SJCRH30 (cell line): Measurements from ENCODE around the gene CKM. TPM values are rescaled to one million over a fixed set of nuclear protein-coding genes. Genes with fewer than 3 reads are reported as not detected.

Experiments
- DNase-seq, 2 experiments: peaks; one replicate each; pipeline ENCODE4 v3.0.0-alpha.2; 2015 to 2020
- H3K27ac ChIP-seq: fragments of 250-450 bp; sonication (Bioruptor Pico); 2 replicates; pipeline ENCODE4 v1.5.1; 2020; ENCODE audit warnings: mild to moderate bottlenecking, moderate library complexity
- H3K27me3 ChIP-seq: fragments of 250-450 bp; sonication (Bioruptor Pico); 2 replicates; pipeline ENCODE4 v1.5.1; 2020; ENCODE audit warnings: mild to moderate bottlenecking, moderate library complexity
- H3K36me3 ChIP-seq: fragments of 250-450 bp; sonication (Bioruptor Pico); 2 replicates; pipeline ENCODE4 v1.5.1; 2020; ENCODE audit warnings: mild to moderate bottlenecking, moderate library complexity
- H3K4me1 ChIP-seq: fragments of 250-450 bp; sonication (Bioruptor Pico); 2 replicates; pipeline ENCODE4 v1.5.1; 2020; ENCODE audit warnings: mild to moderate bottlenecking, moderate library complexity
- H3K4me3 ChIP-seq: fragments of 250-450 bp; sonication (Bioruptor Pico); 2 replicates; pipeline ENCODE4 v1.5.1; 2020; ENCODE audit warnings: mild to moderate bottlenecking, moderate library complexity
- H3K9me3 ChIP-seq: fragments of 250-450 bp; sonication (Bioruptor Pico); replicated peaks from 2 replicates; pipeline ENCODE4 v1.5.1; 2020; ENCODE audit warnings: mild to moderate bottlenecking, moderate library complexity
- total RNA-seq: library from RNA; depleted of rRNA; stranded (reverse); fragments of >200 nt; shearing (Covaris generic); gene quantifications from 2 replicates; pipeline ENCODE4 v1.2.3, GENCODE V29; 2014; rRNA removed

The CKM gene
- total RNA-seq = 3.9 and 4.6 TPM in 2 replicates

GRCh38 chr19:45322744-45323281 lies at the start of gene CKM:
Gene CKM, minus strand, starts transcription at chr19:45322875. Its CDS starts 3,162 bp downstream, at chr19:45319713.
- DNase-seq = no peak
- Histone ChIP-seq H3K27ac (no peak within 1 kb of the TSS), H3K4me1 (peaks cover 21% of the 10 kb centered on the region), H3K36me3 (no peaks in the 10 kb centered on the region), H3K27me3 (peaks cover 6% of the 10 kb centered on the region), H3K9me3 (no peaks in the 10 kb centered on the region), H3K4me3 (peak within 1 kb of the TSS; percentile 34)

DNA sequence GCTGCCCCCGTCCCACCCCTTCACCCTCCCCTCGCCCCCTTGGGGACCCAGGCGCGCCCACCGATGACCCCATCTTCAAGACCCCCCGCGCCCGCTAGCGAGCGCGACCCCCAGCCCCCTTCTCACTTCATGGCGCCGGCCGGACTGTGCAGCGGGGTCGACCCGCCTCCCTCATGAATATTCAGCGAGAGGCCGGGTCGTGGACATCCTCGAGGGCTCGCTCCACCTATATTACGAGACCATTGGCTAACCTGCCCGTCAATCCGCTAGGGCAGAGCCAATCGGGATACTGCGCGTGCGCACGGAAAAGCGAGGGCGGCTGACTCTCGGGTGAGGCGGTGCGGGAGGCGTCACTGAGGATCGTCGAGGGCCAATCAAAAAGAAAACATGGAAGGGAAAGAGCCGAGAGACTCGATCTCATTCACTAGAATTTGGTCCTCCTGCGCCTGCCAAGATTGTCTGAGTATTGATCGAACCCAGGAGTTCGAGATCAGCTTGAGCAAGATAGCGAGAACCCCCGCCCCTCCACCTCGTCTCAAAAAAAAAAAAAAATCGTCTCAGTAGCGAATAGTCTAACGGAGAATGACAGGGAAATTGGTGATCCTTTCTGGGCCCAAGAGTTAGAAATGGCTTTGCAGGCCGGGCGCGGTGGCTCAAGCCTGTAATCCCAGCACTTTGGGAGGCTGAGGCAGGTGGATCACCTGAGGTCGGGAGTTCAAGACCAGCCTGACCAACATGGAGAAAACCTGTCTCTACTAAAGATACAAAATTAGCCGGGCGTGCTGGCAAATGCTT lies 47.9 kb upstream of the CKM start, which contains the start of gene ERCC2:
Gene ERCC2, minus strand, starts transcription at position 164 of the 795 bp plus-strand sequence. Its CDS starts 33 bp downstream, at position 131.
- H3K27me3 ChIP-seq = no peaks in the 10 kb centered on the region
- peak within 1 kb of the TSS; percentile 91 for H3K4me3 ChIP-seq
- no peaks in the 10 kb centered on the region for H3K9me3 ChIP-seq
- peaks cover 7% of the 10 kb centered on the region; the same call in 1 of the 2 replicates for H3K36me3 ChIP-seq
- peak within 1 kb of the TSS; percentile 33; the same call in 1 of the 2 replicates for H3K27ac ChIP-seq
- DNase-seq = peak; percentile 99
- peaks cover 3% of the 10 kb centered on the region for H3K4me1 ChIP-seq

GRCh38 chr19:45368737-45369340 lies 46.2 kb upstream of the CKM start:
- no peak for DNase-seq
- Histone ChIP-seq H3K4me3 (no peak overlapping the region), H3K36me3 (peaks cover 7% of the 10 kb centered on the region; the same call in 1 of the 2 replicates), H3K9me3 (no peaks in the 10 kb centered on the region), H3K27ac (no peak overlapping the region), H3K27me3 (no peaks in the 10 kb centered on the region), H3K4me1 (no peaks in the 10 kb centered on the region)

DNA sequence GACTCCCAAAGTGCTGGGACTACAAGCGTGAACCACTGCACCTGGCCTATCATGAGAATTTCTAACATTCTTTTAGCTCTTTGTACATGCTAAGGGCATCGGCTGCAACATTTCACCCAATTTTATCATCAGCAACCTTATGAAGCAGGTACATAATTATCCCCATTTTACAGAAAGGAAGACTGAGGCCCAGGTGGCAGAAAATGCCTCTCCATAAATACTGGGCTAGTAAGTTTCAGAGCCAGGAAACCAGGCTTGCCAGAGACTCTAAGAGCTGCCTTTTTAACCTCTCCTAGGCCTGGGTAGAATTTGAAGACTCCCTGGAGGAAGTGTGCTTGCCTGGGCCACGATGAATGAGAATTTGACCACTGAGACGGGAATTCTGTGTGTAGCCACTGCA lies 45.5 kb upstream of the CKM start:
- Histone ChIP-seq H3K36me3 (peaks cover 7% of the 10 kb centered on the region; the same call in 1 of the 2 replicates), H3K9me3 (no peaks in the 10 kb centered on the region), H3K27me3 (no peaks in the 10 kb centered on the region), H3K4me3 (no peak overlapping the region), H3K4me1 (no peaks in the 10 kb centered on the region), H3K27ac (no peak overlapping the region)
- no peak for DNase-seq

- DNase-seq = no peak
- Histone ChIP-seq H3K9me3 (no peaks in the 10 kb centered on the region), H3K4me1 (no peaks in the 10 kb centered on the region), H3K4me3 (no peak overlapping the region), H3K36me3 (peaks cover 14% of the 10 kb centered on the region), H3K27me3 (no peaks in the 10 kb centered on the region), H3K27ac (no peak overlapping the region)
These were observed 42.0 kb upstream of the CKM start for GRCh38 chr19:45364696-45365095.

GRCh38 chr19:45363861-45364459 lies 41.3 kb upstream of the CKM start:
- no peak overlapping the region for H3K4me3 ChIP-seq
- H3K27me3 ChIP-seq = no peaks in the 10 kb centered on the region
- H3K27ac ChIP-seq = no peak overlapping the region
- no peaks in the 10 kb centered on the region for H3K9me3 ChIP-seq
- H3K4me1 ChIP-seq = no peaks in the 10 kb centered on the region
- H3K36me3 ChIP-seq = peaks cover 14% of the 10 kb centered on the region
- DNase-seq = no peak

GRCh38 chr19:45362291-45362690 lies 39.6 kb upstream of the CKM start:
- no peak overlapping the region for H3K4me3 ChIP-seq
- DNase-seq = no peak
- peaks cover 14% of the 10 kb centered on the region for H3K36me3 ChIP-seq
- H3K9me3 ChIP-seq = no peaks in the 10 kb centered on the region
- H3K4me1 ChIP-seq = no peaks in the 10 kb centered on the region
- no peaks in the 10 kb centered on the region for H3K27me3 ChIP-seq
- no peak overlapping the region for H3K27ac ChIP-seq

DNA sequence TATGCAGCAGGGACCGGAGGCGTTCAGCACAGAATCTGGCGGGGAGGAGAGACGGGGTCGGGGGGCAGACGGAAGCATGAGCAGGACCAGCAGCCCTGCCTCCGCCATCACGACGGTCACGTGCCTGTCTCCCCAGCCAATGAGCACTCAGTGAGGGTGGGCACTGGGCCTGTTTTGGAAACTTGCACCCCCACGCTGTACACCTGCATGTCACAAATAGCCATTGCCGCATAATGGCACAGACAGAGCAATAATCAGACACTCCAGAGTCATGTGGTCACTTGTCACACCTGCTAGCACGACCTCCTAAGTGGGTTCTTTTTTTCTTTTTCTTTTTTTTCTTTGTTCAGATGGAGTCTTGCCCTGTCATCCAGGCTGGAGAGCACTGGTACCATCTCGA lies 38.9 kb upstream of the CKM start:
- Histone ChIP-seq H3K36me3 (peaks cover 14% of the 10 kb centered on the region), H3K4me3 (no peak overlapping the region), H3K4me1 (no peaks in the 10 kb centered on the region), H3K27ac (no peak overlapping the region), H3K27me3 (no peaks in the 10 kb centered on the region), H3K9me3 (no peaks in the 10 kb centered on the region)
- no peak for DNase-seq

DNA sequence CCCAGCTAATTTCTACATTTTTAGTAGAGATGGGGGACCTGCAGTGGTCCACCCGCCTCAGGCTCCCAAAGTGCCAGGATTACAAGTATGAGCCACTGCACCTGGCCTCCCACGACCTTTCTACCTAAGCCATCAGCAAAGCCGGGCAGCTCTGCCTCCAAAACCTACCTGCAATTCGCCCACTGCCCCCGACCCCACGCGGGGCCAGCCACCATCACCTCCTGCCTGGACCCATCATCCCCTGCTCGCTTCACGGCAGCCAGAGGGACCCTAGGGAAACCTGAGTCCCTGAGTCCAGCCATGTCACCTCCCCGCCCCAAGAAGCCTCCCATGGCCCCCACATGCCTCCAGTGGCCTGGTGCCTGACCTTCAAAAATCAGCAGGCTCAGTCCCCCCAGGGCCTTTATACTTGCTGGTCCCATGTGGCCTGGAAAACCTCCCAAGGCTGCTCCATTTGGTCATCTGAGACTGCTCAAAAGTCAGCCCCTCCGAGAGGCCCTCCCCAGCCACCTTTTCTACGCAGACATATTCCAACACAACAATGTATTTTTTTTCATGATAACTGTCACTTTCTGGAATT lies 35.6 kb upstream of the CKM start:
- no peaks in the 10 kb centered on the region for H3K9me3 ChIP-seq
- no peak overlapping the region for H3K4me3 ChIP-seq
- H3K27ac ChIP-seq = no peak overlapping the region
- no peaks in the 10 kb centered on the region for H3K27me3 ChIP-seq
- DNase-seq = no peak
- H3K4me1 ChIP-seq = no peaks in the 10 kb centered on the region
- H3K36me3 ChIP-seq = peaks cover 29% of the 10 kb centered on the region

GRCh38 chr19:45357445-45357783 lies 34.7 kb upstream of the CKM start:
- Histone ChIP-seq H3K9me3 (no peaks in the 10 kb centered on the region), H3K27ac (no peak overlapping the region), H3K4me3 (no peak overlapping the region), H3K4me1 (no peaks in the 10 kb centered on the region), H3K36me3 (peaks cover 29% of the 10 kb centered on the region), H3K27me3 (no peaks in the 10 kb centered on the region)
- no peak for DNase-seq

GRCh38 chr19:45356760-45357444 lies 34.2 kb upstream of the CKM start:
- H3K9me3 ChIP-seq = no peaks in the 10 kb centered on the region
- H3K4me3 ChIP-seq = no peak overlapping the region
- no peak overlapping the region for H3K27ac ChIP-seq
- no peaks in the 10 kb centered on the region for H3K4me1 ChIP-seq
- no peak for DNase-seq
- no peaks in the 10 kb centered on the region for H3K27me3 ChIP-seq
- peaks cover 29% of the 10 kb centered on the region for H3K36me3 ChIP-seq

DNA sequence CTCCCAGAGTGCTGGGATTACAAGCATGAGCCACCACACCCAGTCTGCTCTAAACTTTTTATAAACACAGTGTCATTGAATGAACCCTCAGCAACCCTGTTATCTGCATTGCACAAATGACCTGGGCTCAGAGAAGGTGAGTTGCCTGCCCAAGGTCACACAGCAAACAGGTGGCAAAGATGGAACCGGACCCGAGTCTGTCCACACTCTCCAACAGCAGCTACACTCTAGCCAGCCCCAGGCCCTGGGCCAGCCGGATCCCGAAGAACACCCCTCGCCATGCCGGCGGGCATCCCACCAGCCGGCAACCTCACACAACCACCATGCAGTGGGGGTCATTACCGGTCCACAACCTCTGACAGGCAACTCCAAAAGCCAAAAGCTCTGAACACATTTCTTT lies 33.2 kb upstream of the CKM start:
- H3K36me3 ChIP-seq = peaks cover 25% of the 10 kb centered on the region
- no peaks in the 10 kb centered on the region for H3K4me1 ChIP-seq
- no peaks in the 10 kb centered on the region for H3K9me3 ChIP-seq
- H3K27me3 ChIP-seq = no peaks in the 10 kb centered on the region
- no peak overlapping the region for H3K27ac ChIP-seq
- no peak for DNase-seq
- no peak overlapping the region for H3K4me3 ChIP-seq

- no peak overlapping the region for H3K27ac ChIP-seq
- no peaks in the 10 kb centered on the region for H3K4me1 ChIP-seq
- H3K4me3 ChIP-seq = no peak overlapping the region
- H3K36me3 ChIP-seq = peaks cover 25% of the 10 kb centered on the region
- H3K9me3 ChIP-seq = no peaks in the 10 kb centered on the region
- no peak for DNase-seq
- H3K27me3 ChIP-seq = no peaks in the 10 kb centered on the region
These were observed 32.7 kb upstream of the CKM start for GRCh38 chr19:45355402-45355801.

- no peaks in the 10 kb centered on the region for H3K4me1 ChIP-seq
- no peak for DNase-seq
- H3K9me3 ChIP-seq = no peaks in the 10 kb centered on the region
- no peaks in the 10 kb centered on the region for H3K27me3 ChIP-seq
- H3K4me3 ChIP-seq = no peak overlapping the region
- no peak overlapping the region for H3K27ac ChIP-seq
- H3K36me3 ChIP-seq = peaks cover 25% of the 10 kb centered on the region
These were observed 31.7 kb upstream of the CKM start for GRCh38 chr19:45354241-45354842.
